Neural cell (in vitro differentiated cells): Measurements from ENCODE around the gene NPHP4.

ENCODE experiments used
- CTCF ChIP-seq: fragments of 450-650 bp; IDR thresholded peaks from 2 replicates; pipeline ENCODE4 v1.5.1; 2014; ENCODE audit warnings: antibody characterized with exemption, mild to moderate bottlenecking, moderate library complexity; ENCODE audit not compliant: poor library complexity, severe bottlenecking
- EP300 ChIP-seq: fragments of 450-650 bp; conservative IDR thresholded peaks from 2 replicates; pipeline ENCODE4 v1.6.1; 2014; ENCODE audit warnings: antibody characterized with exemption, mild to moderate bottlenecking, moderate library complexity; ENCODE audit not compliant: poor library complexity, severe bottlenecking
- EZH2 ChIP-seq: fragments of 200-600, 300-800 bp; shearing (Covaris generic), sonication (generic); IDR thresholded peaks from 2 replicates; pipeline ENCODE4 v1.6.1; 2014; ENCODE audit warnings: antibody characterized with exemption, low read length, borderline replicate concordance, mild to moderate bottlenecking; ENCODE audit not compliant: insufficient read depth, poor library complexity, severe bottlenecking
- MXI1 ChIP-seq: fragments of 450-650 bp; conservative IDR thresholded peaks from 2 replicates; pipeline ENCODE4 v1.6.1; 2014; ENCODE audit warnings: antibody characterized with exemption, mild to moderate bottlenecking; ENCODE audit not compliant: poor library complexity, severe bottlenecking
- POLR2AphosphoS5 ChIP-seq: IDR thresholded peaks from 2 replicates; pipeline ENCODE4 v1.6.1; 2012
- RAD21 ChIP-seq: fragments of 450-650 bp; conservative IDR thresholded peaks from 2 replicates; pipeline ENCODE4 v1.6.1; 2014; ENCODE audit warnings: antibody characterized with exemption, mild to moderate bottlenecking, moderate library complexity
- REST ChIP-seq: IDR thresholded peaks from 2 replicates; pipeline ENCODE4 v1.6.1; 2012; ENCODE audit warnings: borderline replicate concordance
- SMC3 ChIP-seq: fragments of 450-650 bp; conservative IDR thresholded peaks from 2 replicates; pipeline ENCODE4 v1.6.1; 2014; ENCODE audit warnings: antibody characterized with exemption, mild to moderate bottlenecking, moderate library complexity; ENCODE audit not compliant: poor library complexity
- TAF1 ChIP-seq: IDR thresholded peaks from 2 replicates; pipeline ENCODE4 v1.6.1; 2012; ENCODE audit warnings: low read depth

DNA sequence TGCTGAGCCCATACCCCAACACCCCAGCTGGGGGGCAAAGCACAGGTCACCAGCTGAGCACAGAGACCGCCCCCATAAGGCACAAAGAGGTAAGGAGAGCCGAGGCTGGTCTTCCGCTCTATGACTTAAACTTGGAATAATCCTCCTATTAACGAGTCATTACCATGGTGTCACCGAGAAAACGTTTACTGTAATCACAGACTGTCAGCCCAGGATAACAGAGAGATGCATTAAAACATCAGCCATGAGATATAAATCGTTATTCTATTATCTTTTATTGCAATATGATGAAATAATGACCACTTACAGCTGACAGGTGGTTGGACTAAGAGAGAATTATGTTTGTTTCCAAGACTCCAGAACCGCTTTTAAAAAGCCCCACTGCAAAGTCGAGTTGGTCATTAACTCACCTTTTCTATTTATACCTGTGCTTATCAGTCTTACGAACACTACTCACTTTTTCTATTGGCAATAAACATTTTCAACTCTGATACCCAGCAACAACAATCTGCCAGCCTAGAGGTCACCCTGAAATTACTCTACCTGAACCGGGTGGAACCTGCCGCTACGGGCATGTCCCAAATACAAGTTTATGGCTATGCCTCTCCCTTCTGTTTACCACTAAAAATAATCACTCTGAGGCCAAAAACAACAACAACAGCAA is 21.5 kb downstream of the NPHP4 start:
- no peak for TF ChIP-seq CTCF
- TF ChIP-seq POLR2AphosphoS5 = no peak
- TF ChIP-seq EZH2 = no peak
- TF ChIP-seq SMC3 = no peak
- TF ChIP-seq EP300 = no peak
- TF ChIP-seq REST = no peak
- TF ChIP-seq RAD21 = no peak
- no peak for TF ChIP-seq MXI1
- no peak for TF ChIP-seq TAF1
